Activated CD8-positive, alpha-beta memory T cell treated with anti-CD3 and anti-CD28 coated beads for 4 hours (primary cell): Measurements from ENCODE around the gene MME.
"Not testable (repeated sequence)": the region's sequence is repeated elsewhere in the genome, so short reads cannot be mapped to it uniquely, and the experiment has no call there.

Source experiments
- DNase-seq, 2 donors: peaks; one replicate each; pipeline ENCODE4 v3.0.0-alpha.2; 2020; ENCODE audit warnings: low read depth in 2 of 2

Gene MME

DNA sequence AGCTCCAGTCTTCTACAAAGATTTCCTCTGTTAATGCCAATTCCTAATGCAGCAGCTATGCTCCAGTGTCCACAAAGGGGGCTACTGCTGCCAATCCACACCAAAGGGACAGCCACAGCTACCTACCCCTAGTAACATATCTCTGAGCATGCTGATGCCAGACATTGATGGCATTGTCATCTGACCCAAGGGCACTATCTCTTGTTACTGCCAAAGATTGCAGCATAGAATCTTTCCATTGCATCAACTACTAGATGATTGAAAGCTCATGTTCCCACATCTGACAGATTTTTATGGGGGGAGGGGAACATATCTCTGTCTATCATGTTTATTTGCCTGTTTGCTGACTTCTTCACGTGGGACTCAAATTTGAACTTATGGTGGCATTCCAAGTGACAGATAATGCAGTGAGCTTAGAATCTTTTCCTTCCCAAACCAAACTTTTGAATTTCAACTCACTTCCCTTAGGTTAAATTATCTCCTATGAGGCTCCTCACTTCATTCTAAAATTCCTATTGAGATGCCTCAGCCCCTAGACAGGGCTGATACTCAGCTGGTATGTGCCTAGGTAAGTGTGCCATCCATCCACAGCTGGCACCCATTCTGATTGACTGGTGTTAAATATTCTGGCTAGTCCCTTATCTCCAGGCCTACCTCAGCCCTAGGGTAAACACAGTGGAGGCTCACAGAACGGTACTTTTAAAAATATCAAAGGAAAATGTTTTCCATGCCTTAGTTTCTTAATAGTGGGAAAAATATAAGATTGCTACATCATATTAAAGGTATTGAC is 113.0 kb downstream of the MME start:
- DNase-seq, result no peak

DNA sequence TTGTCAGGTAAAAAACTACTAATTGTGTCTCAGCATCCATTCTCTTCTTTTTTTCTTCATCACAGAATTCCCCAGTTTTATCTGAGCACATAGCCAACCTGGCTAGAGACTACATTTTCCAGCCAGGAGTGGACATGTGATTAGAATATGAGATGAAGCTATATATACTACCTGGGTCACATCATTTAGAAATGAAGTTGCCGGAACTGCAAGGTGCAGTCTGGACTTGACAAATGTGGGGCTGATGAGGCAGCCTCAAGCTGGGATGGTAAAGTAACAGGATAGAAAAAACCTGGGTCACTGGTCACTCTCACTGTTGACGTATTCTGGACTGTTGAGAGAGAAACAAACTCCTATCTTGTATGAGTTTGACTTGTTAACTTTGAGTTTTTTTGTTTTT is 113.7 kb downstream of the MME start:
- DNase-seq, result no peak

GRCh38 chr3:155194973-155195957 is 115.1 kb downstream of the MME start:
- no peak for DNase-seq

DNA sequence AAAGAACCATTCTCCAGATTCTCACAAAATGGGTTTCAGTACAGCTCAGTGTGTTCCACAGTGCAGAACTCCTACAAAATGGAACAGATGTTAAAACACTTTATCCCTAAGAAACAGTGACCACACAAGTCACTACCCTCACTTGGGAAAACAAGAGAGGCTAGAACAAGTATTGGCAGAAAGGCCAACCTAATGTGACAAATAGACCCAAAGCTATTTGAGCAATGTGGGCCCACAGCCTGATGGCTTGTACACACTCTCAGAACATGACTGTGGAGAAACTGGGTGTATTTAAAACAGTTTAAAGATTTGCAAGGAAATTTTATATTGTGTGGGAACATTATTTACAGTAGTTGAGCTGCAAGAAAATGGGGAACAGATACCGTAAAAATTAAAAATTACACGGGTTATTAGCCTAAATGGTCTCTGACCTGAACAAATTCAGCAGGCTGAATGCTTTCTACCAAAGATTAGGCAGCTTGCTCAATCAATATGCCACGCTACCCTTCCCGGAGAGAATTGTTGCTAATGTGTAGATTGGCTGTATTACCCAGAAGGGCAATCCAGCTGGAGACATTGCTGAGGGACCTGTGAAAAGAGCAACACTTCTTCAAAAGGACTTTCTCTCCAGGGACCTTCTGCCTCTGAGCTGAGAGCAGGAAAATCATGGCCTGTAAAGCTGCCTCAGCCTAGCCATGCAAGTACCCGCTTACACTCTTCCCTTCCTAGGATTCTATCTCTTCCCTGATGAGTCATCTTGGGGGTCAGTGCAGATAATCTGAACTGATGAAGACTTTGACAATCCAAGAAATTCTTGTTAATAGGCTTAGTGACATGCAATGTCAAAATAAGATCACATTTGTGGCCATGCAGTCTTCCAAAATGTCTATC is 116.3 kb downstream of the MME start:
- DNase-seq, result no peak

DNA sequence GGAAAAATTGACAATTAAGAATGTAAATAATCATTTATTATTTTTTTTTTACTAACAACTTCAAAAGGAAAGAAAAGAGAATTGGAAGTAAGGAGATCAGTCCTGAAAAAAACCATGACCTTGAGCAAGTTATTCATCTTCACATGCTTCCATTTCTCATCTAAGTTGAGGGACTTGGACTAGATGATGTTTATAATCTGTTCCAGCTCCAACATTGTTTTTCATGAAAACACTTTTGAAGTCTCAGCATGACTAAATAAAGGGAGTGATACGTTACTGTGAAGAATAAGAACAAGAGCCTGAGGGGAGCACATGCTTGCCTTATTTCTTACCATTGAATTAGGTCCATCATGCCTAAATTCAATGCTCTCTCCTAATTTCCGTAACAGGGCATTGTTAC is 117.7 kb downstream of the MME start:
- no peak for DNase-seq

- no peak for DNase-seq
Observed at GRCh38 chr3:155202626-155203025, 122.5 kb downstream of the MME start.

DNA sequence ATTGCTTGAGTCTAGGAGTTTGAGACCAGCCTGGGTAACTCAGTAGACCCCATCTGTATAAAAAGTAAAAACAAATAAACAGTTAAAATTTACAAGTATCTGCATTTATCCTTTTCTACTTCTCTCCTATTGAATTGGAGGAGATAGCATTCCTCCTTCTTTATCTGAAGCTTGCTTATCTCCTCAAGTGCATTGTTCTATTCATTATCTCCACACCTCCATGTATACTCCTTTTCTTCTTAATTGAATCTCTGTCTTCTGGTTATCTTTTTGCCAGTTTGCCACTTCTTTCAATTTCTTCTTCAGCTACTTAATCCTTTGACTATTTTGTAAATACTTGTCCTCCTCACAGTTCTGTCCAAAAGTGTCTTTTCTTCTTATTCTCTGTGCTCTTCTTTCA is 124.7 kb downstream of the MME start:
- no peak for DNase-seq

- no peak for DNase-seq
Observed at GRCh38 chr3:155208183-155208800, 128.2 kb downstream of the MME start.

- no peak for DNase-seq
Observed at GRCh38 chr3:155210736-155211135, 130.6 kb downstream of the MME start.

DNA sequence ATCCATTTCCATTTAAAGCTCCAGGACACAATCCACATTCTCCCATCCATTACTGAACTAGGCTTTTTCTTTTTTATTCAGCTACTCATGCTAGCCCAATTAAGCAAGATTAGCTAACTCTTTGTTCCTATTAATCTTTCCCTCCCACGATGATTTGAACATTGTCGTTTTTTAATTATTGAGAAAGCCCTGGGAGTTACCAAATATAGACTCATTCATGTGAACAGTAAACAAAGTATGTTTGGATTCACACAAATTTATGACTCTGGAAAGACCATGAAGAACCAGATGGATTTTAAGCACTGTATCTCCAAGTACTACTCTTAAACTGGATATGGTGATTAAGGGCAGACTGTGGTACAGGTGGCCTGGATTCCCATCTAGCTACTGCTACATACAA is 131.1 kb downstream of the MME start:
- DNase-seq, result no peak

DNA sequence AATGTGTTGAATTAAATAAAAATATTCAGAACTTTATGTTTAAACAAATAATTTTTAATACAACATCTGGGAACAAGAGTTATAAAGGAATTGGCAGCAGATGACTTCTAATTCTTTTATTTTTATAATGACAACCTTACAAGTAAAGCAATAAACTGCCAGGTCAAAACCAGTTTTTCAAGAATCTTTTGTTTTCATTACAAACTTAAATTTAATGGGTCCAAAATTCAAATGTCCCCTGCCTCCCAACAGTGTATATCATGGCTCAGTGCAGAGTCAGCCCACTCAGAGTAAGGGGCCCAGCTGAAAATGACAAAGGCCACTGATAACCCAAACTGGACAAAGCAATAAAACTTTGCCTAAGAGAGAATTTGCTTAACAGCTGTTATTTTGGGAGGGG is 131.8 kb downstream of the MME start:
- DNase-seq, result no peak

DNA sequence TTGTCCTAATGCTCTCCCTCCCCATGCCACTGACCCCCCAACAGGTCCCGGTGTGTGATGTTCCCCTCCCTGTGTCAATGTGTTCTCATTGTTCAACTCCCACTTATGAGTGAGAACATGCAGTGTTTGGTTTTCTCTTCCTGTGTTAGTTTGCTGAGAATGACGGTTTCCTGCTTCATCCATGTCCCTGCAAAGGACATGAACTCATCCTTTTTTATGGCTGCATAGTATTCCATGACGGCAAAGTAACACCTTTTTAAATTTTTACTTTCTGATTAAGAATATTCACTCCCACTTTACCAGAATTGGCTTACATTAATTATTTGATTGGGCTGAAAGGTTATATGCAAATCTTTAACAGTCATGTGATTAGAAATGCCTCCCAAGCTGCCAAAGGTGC is 135.9 kb downstream of the MME start:
- DNase-seq, result not testable (repeated sequence)

DNA sequence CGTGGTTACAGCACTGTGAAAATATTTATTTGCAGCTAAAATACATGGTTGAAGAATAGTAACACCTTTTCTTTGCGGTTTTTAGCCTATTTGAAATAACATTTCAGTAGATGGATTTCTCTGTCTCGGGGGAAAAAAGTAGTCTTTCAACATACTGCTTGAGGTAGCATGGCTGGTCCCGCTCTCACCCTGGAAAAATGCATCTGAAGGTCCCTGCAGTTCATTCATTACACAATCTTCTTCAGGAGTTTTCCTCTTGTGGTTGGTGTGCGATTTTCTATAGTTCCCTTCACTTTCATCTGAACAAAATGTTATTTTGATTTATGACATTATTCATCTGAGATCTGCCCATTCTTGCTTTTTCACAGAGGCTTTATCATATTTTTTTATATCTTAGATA is 137.5 kb downstream of the MME start:
- no peak for DNase-seq

DNA sequence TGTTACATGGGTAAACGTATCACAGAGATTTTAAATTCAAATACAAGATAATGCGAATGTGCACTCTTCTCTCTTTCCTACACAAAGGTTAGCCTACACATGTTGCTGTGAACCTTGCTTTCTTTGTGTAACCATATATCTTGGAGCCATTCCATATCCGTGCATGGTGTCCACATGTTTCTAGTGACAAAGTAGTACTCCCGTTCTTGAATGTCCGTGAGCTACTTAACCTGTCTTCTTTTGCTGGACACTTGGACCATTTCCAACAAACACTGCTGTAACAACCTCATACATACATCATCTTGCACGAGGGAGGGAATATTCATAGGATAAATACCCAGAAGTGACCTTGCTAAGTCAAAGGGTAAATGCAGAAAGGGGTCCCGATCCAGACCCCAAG is 138.3 kb downstream of the MME start:
- DNase-seq, result no peak

GRCh38 chr3:155219106-155219505 is 139.0 kb downstream of the MME start:
- no peak for DNase-seq

DNA sequence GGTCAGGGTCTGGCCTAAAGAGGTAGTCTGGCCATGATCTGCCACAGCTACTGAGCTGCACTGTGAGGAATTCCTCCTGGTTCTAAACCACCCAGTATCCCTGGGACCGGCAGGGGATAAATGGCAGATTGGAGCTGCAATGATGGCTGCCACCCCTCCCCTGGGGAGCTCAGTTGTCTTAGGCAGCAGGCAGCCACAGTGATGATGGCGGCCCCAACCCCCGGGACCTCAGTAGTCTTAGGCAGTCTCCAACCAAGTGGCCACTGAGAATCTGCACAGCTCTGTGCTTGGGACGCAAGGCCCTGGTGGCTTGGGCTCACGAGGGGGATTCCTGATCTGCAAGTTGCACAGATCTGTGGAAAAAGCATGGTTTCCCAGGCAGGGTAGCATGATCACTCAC is 145.3 kb downstream of the MME start:
- no peak for DNase-seq

- DNase-seq, result no peak
Observed at GRCh38 chr3:155227141-155227540, 147.0 kb downstream of the MME start.

GRCh38 chr3:155228676-155229075 is 148.6 kb downstream of the MME start:
- DNase-seq, result no peak

- no peak for DNase-seq
Observed at GRCh38 chr3:155229086-155229485, 149.0 kb downstream of the MME start.

DNA sequence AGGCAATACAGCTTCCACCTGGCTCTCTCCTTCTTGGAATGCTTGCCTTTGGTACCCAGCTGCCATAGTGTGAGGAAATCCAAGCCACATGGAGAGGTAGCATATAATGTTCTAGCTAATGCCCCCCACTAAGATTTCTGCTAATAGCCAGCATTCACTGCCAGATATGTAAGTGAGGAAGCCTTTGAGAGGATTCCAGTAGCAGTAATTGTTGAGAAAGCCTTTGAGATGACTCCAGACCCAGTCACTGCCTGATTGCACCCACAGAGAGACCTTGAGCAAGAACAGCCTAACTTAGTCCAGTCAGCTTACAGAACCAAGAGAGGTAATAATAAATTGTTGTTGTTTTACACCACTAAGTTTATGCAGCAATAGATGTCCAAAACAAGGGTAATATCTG is 150.3 kb downstream of the MME start:
- no peak for DNase-seq

DNA sequence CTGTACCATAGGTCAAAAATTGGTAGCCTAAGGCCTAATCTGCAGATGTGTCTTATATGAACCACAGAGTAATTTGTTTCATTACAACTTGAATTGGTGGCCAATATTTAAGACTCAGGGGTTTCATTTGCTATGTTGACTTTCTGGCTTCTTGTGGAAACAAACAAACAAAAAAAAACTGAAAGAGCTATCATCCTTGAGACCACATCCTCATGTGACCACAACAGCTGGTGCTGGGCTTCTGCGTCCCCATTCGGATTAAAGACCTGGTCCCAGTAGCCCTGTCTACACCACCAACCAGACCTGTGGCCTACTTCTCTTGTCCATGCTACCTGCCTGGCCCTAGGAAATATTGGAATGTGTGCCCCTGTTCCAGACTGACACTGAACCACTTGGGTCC is 151.7 kb downstream of the MME start:
- no peak for DNase-seq
